ENCODE data around the gene MIS18BP1.
"Not testable (repeated sequence)": the region's sequence is repeated elsewhere in the genome, so short reads cannot be mapped to it uniquely, and the experiment has no call there.

MIS18BP1 gene

GRCh38 chr14:45246151-45246550, 6.9 kb downstream of the MIS18BP1 start:
- no peak for DNase-seq

- no peak for DNase-seq
Observed at GRCh38 chr14:45242706-45243105, 10.3 kb downstream of the MIS18BP1 start.

DNA sequence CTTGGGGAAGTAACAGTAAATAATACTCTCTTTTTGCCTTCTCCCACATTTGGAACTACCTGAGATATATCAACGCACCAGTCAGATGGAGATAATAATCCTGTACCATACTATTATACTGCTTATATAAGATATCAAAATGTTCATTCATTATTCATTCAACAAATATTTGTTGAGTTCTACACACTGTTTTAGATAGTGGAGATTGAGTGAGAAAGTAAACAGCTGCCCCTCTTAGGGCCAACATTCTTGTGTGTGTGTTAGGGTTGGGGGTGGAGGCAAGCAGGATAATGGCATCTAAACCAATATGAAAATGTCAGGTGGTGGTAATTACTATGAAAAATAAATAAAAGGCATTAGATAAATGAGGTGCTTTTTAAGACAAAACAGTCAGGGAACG, 14.0 kb downstream of the MIS18BP1 start:
- DNase-seq: no peak

GRCh38 chr14:45227566-45227965, 25.4 kb downstream of the MIS18BP1 start:
- no peak for DNase-seq

- no peak for DNase-seq
Observed at GRCh38 chr14:45222485-45223262, 30.3 kb downstream of the MIS18BP1 start.

- DNase-seq: not testable (repeated sequence)
Observed at GRCh38 chr14:45214341-45214740, 38.7 kb downstream of the MIS18BP1 start.

GRCh38 chr14:45213716-45214115, 39.3 kb downstream of the MIS18BP1 start:
- DNase-seq: not testable (repeated sequence)

DNA sequence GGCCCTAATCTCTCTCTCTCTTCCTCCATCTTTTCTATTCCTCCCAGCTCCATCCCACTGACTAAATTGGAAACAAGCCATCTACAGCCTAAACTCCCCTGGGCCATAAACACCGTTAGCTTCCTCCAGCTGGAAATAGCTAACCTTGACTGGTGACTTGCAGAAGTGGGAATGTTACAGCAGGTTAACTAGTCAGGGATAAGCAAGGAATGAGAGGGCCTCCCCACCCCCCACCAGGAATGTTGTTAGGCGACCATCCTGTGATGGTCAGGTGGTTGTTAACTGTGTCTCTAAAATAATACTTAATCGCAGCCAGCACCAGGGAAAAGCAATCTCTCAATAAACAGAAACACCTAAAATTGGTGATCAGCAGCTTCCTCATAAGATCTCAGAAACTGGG, 40.8 kb downstream of the MIS18BP1 start:
- DNase-seq: no peak

- DNase-seq: no peak
Observed at GRCh38 chr14:45211295-45211694, 41.7 kb downstream of the MIS18BP1 start.

DNA sequence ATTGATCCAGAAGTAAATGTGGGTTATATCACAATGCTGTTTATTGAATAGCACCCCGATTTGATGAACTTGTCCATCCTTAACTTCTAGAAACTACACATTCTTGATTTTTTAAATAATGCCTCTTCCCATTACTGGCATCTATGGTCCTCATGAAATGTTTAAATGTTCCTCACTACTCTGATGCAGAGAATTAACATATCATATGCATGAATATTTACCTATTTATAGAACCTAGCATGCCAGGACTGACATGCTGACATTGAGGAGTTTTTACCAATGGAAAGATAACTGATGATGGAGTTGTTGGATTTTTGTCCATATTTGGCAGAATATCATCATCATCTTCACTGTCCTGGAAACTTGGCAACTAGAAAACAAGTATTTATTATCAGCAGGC, 42.8 kb downstream of the MIS18BP1 start:
- no peak for DNase-seq

DNA sequence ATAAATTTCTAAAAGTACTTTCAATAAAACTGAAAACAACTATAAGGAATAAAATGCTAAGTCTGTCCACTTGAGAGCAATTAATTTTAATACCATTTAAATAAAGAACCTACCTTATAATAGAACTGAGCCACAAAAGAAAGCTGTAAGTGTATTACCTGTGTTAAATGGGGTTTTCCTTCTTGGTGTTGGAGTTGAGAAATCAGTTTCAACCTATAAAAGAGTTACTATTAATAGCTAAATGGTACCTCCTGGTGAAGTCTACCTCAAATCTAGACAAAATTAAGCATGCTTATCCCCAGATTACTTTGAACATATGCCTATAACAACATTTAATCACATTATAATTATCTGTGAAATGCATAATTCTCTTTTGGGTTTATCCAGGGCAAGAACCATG, 48.8 kb downstream of the MIS18BP1 start:
- DNase-seq: no peak

- DNase-seq: no peak
Observed at GRCh38 chr14:45201905-45202304, 51.1 kb downstream of the MIS18BP1 start.

DNA sequence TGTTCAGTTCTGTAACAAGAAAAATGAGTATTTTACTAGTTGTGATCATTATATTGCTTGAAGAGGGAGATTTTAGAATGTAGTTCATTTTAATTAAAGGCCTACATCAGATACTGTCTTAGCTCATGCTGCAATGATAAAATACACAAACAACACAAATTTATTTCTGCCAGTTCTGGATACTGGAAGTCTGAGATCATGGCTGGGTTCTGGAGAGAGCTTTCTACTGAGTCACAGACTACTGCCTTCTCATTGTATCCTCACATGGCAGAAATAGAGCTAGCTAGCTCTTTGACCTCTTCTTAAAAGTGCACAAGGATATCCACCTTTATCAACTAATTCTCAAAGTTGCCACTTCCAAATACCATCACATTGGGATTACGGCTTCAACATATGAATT, 53.8 kb downstream of the MIS18BP1 start:
- no peak for DNase-seq

DNA sequence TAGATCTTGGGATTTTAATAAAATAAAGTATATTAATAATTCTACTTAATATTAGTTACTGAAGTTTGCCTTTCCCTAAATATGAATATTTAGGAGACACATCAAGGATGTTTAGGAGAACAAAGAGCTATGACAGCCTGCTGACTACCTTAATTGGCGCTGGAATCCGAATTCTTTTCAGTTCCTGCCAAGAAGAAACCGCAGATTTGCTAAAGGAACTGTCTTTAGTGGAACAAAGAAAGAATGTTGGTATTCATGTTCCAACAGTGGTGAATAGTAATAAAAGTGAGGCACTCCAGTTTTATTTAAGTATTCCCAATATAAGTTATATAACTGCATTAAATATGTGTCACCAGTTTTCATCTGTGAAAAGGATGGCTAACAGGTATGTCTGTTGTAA, 54.5 kb downstream of the MIS18BP1 start:
- DNase-seq: no peak

DNA sequence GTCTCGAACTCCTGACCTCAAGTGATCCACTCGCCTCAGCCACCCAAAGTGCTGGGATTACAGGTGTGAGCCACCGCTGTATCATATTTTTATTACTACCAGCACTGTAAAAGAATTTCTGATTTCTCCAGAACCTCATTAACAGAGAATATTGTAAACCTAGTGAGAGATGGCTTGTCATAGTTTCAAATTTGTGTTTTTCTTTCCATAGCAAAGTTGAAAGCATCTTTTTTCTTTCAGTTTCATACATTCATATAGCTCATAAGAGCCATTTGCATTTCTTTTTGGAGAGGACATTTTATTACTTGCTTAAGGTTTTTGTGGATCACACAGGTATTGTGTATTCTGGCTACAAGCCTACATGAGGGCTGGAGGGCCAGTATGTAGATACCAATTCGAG, 58.0 kb downstream of the MIS18BP1 start:
- no peak for DNase-seq

GRCh38 chr14:45185100-45185814, 67.7 kb downstream of the MIS18BP1 start:
- DNase-seq: no peak

DNA sequence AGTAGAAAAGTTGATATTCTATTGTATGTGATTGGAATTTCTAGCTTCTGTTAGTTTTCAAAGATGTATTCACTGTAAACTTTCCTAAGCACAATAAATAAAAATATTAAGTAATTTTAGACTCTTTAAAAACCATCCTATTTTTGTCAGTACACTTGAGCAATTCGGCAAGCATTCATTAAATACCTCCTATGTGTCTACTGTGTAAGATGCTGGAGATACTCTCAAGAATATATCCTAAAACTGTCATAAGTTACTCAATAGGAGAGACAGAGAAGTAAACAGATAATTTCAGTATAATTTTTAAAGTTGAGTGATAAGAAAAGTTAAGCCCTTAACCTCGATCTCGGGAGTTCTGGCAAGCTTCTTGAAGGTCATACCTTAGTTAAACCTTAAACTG, 71.2 kb downstream of the MIS18BP1 start:
- DNase-seq: no peak

GRCh38 chr14:45181329-45181728, 71.7 kb downstream of the MIS18BP1 start:
- DNase-seq: no peak

DNA sequence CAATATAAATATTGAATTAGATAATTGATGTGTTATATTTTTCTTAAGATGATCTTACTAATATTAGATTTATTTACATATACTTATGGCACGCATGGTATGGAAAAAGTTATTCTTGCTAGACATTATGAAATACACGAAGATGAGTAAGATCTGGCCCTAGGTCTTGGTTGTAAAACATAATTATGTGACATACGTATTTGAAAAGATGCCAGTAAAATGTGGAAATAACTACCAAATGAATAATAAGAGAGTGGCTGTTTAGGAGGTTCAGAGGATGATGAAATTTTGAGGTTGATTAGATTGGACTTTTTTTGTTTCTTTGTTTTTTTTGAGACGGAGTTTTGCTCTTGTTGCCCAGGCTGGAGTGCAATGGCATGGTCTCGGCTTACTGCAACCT, 75.9 kb downstream of the MIS18BP1 start:
- DNase-seq: no peak

DNA sequence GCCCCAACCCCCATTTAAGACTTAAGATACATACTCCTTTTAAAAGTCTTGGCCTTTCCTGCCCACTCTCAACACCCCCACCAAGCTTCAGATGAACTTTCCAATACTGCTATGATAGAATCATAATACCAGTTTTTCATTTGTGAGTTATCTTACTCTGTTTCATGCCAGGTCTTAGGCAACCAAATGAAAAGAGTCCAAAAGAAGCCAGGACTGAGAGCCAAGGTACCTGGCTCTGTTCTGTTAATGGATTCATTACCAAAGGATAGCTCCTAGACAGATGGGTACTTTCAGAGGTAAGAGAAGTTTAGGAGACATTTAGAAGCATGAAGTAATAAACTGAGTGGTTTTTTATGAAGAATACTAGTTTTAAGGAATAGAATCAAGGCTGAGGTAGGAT, 83.1 kb downstream of the MIS18BP1 start:
- DNase-seq: no peak

DNA sequence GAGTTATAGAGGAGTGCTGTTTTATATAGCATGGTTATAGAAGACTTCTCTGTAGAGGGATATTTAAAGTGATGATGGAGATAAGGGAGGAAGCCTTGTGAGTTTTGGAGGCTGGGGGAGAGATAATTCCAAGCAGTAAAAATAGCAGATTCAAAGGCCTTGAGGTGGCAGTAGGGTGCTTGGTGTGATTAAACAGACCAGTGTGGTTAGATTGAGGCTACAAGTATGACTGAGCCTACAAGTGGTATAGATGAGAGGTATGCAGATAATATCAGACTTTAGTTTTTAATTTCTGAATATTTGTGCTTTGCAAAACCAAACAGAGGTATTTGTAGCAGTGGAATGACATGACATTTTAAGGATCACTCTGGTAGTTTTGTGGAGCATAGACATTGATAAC, 96.9 kb downstream of the MIS18BP1 start:
- DNase-seq: no peak
